ENCODE data around the gene CDKN2B-AS1. TPM values are rescaled to one million over a fixed set of nuclear protein-coding genes. Genes with fewer than 3 reads are reported as not detected.

The CDKN2B-AS1 gene
- total RNA-seq, 2 donors from 2014 or later = not detected

DNA sequence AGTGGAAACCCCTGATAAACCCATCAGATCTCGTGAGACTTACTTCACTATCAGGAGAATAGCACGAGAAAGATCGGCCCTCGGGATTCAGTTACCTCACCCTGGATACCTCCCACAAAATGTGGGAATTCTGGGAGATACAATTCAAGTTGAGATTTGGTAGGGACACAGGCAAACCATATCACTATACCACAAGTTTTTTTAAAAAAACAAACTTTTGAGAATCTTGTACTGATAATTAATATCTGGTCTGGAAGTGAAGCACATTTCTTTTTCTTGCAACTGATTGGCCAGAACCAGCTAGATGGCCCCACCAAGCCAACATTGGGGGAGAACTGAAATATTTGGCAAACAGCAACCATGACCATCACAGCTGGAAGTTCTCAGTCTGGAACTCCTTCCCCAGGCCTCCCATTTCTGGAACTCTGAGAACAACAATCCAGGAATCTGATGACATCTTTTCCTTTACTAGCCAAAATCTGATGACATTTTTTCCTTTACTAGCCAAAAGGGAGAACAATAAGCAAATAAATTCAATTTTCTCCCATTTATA lies 66.3 kb downstream of the CDKN2B-AS1 start:
- no peak overlapping the region for H3K4me3 ChIP-seq
- H3K36me3 ChIP-seq = no peaks in the 10 kb centered on the region
- no peak for DNase-seq (ENCODE audit: low spot score)
- H3K4me1 ChIP-seq = no peaks in the 10 kb centered on the region
- no peaks in the 10 kb centered on the region for H3K9me3 ChIP-seq
- no peak for TF ChIP-seq CTCF (IDR thresholded peaks at IDR 0.05)
- no peak overlapping the region for H3K27ac ChIP-seq
- no peaks in the 10 kb centered on the region for H3K27me3 ChIP-seq

- Histone ChIP-seq H3K4me3 (no peak overlapping the region), H3K27ac (no peak overlapping the region), H3K36me3 (no peaks in the 10 kb centered on the region), H3K4me1 (no peaks in the 10 kb centered on the region), H3K27me3 (no peaks in the 10 kb centered on the region), H3K9me3 (no peaks in the 10 kb centered on the region)
- no peak for TF ChIP-seq CTCF (IDR thresholded peaks at IDR 0.05)
- DNase-seq (ENCODE audit: low spot score) = no peak
Observed at GRCh38 chr9:22064957-22065356, 70.4 kb downstream of the CDKN2B-AS1 start.

- TF ChIP-seq CTCF (IDR thresholded peaks at IDR 0.05) = no peak
- Histone ChIP-seq H3K4me1 (no peaks in the 10 kb centered on the region), H3K4me3 (no peak overlapping the region), H3K9me3 (no peaks in the 10 kb centered on the region), H3K27ac (no peak overlapping the region), H3K36me3 (no peaks in the 10 kb centered on the region), H3K27me3 (no peaks in the 10 kb centered on the region)
- DNase-seq (ENCODE audit: low spot score) = no peak
Observed at GRCh38 chr9:22065431-22066200, 71.0 kb downstream of the CDKN2B-AS1 start.

DNA sequence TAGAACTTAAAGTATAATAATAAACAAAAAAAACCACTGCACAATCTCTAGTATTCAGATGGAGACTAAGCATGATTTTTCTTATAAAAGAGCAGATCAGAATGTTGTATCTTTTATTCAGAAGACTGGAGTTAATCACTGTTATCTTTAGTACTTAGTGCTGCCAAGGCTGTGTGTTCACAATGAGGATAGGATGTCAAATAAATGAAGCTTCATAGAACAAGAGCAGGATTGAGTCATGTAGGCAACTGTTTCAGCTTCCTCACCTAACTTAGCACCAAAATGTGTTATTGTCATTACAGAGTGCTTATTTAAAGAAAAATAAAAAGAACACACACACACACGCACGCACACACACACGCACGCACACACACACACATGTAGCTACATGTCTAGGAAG lies 72.6 kb downstream of the CDKN2B-AS1 start:
- Histone ChIP-seq H3K9me3 (no peaks in the 10 kb centered on the region), H3K4me3 (no peak overlapping the region), H3K36me3 (no peaks in the 10 kb centered on the region), H3K27me3 (no peaks in the 10 kb centered on the region), H3K4me1 (no peaks in the 10 kb centered on the region), H3K27ac (no peak overlapping the region)
- DNase-seq (ENCODE audit: low spot score) = no peak
- no peak for TF ChIP-seq CTCF (IDR thresholded peaks at IDR 0.05)

DNA sequence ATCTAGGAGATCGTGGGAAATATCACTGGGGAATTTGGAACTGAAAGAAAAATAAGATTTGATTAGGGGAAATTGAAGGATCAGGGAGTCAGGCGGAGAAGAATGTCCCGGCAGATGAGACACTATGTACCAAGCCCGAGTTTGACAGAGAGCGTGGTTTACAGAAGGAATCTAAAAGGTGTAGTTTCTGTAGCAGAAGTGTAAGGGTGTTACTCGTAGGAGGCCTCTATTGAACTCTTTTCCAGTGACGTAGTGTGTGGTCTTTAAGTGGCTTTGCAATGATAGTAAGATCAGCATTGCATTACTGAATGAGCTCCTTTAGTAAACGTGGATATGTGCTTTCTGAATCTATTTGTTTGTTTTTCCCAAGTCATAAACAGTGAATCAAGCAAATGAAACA lies 73.8 kb downstream of the CDKN2B-AS1 start:
- H3K4me1 ChIP-seq = no peaks in the 10 kb centered on the region
- DNase-seq (ENCODE audit: low spot score) = no peak
- no peak for TF ChIP-seq CTCF (IDR thresholded peaks at IDR 0.05)
- no peak overlapping the region for H3K4me3 ChIP-seq
- no peaks in the 10 kb centered on the region for H3K27me3 ChIP-seq
- H3K9me3 ChIP-seq = no peaks in the 10 kb centered on the region
- H3K36me3 ChIP-seq = no peaks in the 10 kb centered on the region
- no peak overlapping the region for H3K27ac ChIP-seq

All from right atrium auricular region (tissue), 2 donors.